Aorta (tissue), 5 donors: ENCODE data around the gene ZSWIM8. TPM values are rescaled to one million over a fixed set of nuclear protein-coding genes. Genes with fewer than 3 reads are reported as not detected.
"Not testable (repeated sequence)": the region's sequence is repeated elsewhere in the genome, so short reads cannot be mapped to it uniquely, and the experiment has no call there.

ENCODE experiments used
- ATAC-seq: fragments of 200-7000 bp; cut with Tn5 transposase; one replicate; pipeline ENCODE4 v1.9.1; 2022; ENCODE audit warnings: moderate library complexity; ENCODE audit not compliant: low FRiP score
- DNase-seq, 2 donors: peaks; one replicate each; pipeline ENCODE4 v3.0.0-alpha.2; 2020
- H3K27ac ChIP-seq, 2 donors: one replicate each; pipeline ENCODE4 v1.5.1; 2013; ENCODE audit warnings: low read length in 2 of 2, mild to moderate bottlenecking in 2 of 2, moderate library complexity in 2 of 2, control low read depth in 1 of 2, inconsistent platforms in 1 of 2, low read depth in 1 of 2
- H3K27me3 ChIP-seq, 2 donors: one replicate each; pipeline ENCODE4 v1.6.1; 2013; ENCODE audit warnings: control low read depth in 1 of 2, low read length in 1 of 2, mild to moderate bottlenecking in 1 of 2, moderate library complexity in 1 of 2; ENCODE audit not compliant: insufficient read depth in 2 of 2, control insufficient read depth in 1 of 2
- H3K36me3 ChIP-seq, 2 donors: one replicate each; pipeline ENCODE4 v1.6.1; 2013; ENCODE audit warnings: control low read depth in 1 of 2, low read length in 1 of 2, mild to moderate bottlenecking in 1 of 2; ENCODE audit not compliant: insufficient read depth in 2 of 2, control insufficient read depth in 1 of 2
- H3K4me1 ChIP-seq, 2 donors: one replicate each; pipeline ENCODE4 v1.6.1; 2013; ENCODE audit warnings: low read length in 2 of 2, control low read depth in 1 of 2, mild to moderate bottlenecking in 1 of 2, moderate library complexity in 1 of 2; ENCODE audit not compliant: insufficient read depth in 2 of 2, control insufficient read depth in 1 of 2
- H3K4me3 ChIP-seq, 2 donors: one replicate each; pipeline ENCODE4 v1.5.1; 2013; ENCODE audit warnings: low read length in 2 of 2, control low read depth in 1 of 2, mild to moderate bottlenecking in 1 of 2
- H3K9me3 ChIP-seq: one replicate; pipeline ENCODE4 v1.6.1; 2013; ENCODE audit warnings: mild to moderate bottlenecking, low read length; ENCODE audit not compliant: control insufficient read depth
- WGBS, 2 donors: extraction: QIAGEN DNeasy Blood & Tissue Kit; methylation state at CpG; one replicate each; pipeline ENCODE4 v1.1.7; 2013; 5-methylcytosine and 5-hydroxymethylcytosine counted together
- intact Hi-C, 2 donors: fragments of 100-400 bp; cut with DNase I; formaldehyde crosslinking; loops; one replicate each; pipeline versions ENCODE4 v1.14.2 to v1.15.0; 2022
- long read RNA-seq, 2 donors: library from polyadenylated mRNA; unstranded; transcript quantifications; one replicate each; pipeline ENCODE4 v2.0.0, GENCODE V29; 2020 to 2021
- polyA plus RNA-seq, 2 donors: library from polyadenylated mRNA; stranded (reverse); fragments of 200-250 nt; gene quantifications; one replicate each; pipeline ENCODE4 v1.2.3, GENCODE V29; 2013
- total RNA-seq, 2 donors: library from RNA; stranded (reverse); fragmentation: NEBNext Ultra II Directional; extraction: Animal tissue kit (Norgen Biotek cat#: 25700); gene quantifications; one replicate each; pipeline ENCODE4 v1.2.1, GENCODE V29; 2021
- donor health status: healthy with polysubstance abuse.
- donor health status: Bipolar disorder and iron deficiency.
- donor health status: DM: no; HTN: no; CAD: no.
- donor health status: DM: no; HTN: no; CAD: no.
- donor health status: DM: yes; HTN: yes; CAD: no.

ZSWIM8 gene
- total RNA-seq (100 to 1,000 TPM; 116 to 137 TPM), polyA plus RNA-seq (100 to 1,000 TPM in 1 of 2 donors, 10 to 100 TPM in 1; 75.1 to 314 TPM)
- long read RNA-seq, donor 1, partial matches to known transcripts = 56 of 70 reads
- long read RNA-seq, donor 1, other reads (novel, unspliced or antisense) = 13 of 70 reads
- long read RNA-seq, donor 2, partial matches to known transcripts = 12 of 20 reads
- long read RNA-seq, donor 2, other reads (novel, unspliced or antisense) = 6 of 20 reads

GRCh38 chr10:73785211-73785720, at the start of gene ZSWIM8:
Gene ZSWIM8, plus strand, starts transcription at chr10:73785606. Its CDS starts 273 bp downstream, at chr10:73785879.
- Histone ChIP-seq H3K27me3 (no peaks in the 10 kb centered on the region), H3K4me3 (peak within 1 kb of the TSS; percentile 80 to 84), H3K4me1 (peaks cover 0 to 4% of the 10 kb centered on the region in 2 donors), H3K27ac (peak within 1 kb of the TSS; percentile 1 to 37), H3K36me3 (peaks cover 0 to 6% of the 10 kb centered on the region in 2 donors), H3K9me3 (no peaks in the 10 kb centered on the region)
- 0% methylated on average over 36 of the region's 36 CpGs for WGBS, 2 donors
- ATAC-seq = peak; percentile 94
- DNase-seq = peak; percentile 93 to 96
- intact Hi-C loops = no loop called here

GRCh38 chr10:73740501-73741254, 44.7 kb upstream of the ZSWIM8 start:
- H3K9me3 ChIP-seq, intact Hi-C loops, H3K27ac ChIP-seq, H3K4me3 ChIP-seq, DNase-seq, H3K36me3 ChIP-seq, H3K4me1 ChIP-seq, H3K27me3 ChIP-seq, ATAC-seq: not testable (repeated sequence)
- 91% methylated on average over 18 of the region's 18 CpGs for WGBS, 2 donors

DNA sequence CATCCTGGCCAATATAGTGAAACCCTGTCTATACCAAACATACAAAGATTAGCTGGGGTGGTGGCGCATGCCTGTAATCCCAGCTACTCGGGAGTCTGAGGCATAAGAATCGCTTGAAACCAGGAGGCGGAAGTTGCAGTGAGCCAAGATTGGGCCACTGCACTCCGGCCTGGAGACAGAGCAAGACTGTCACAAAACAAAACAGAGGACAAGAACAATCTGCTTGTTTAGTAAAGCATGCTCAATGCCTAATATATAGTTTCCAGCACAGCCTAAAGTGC, 43.0 kb upstream of the ZSWIM8 start:
- no peaks in the 10 kb centered on the region for H3K36me3 ChIP-seq
- WGBS, 2 donors = 92 to 96% methylated on average over 5 of the region's 5 CpGs
- H3K27ac ChIP-seq = no peak overlapping the region
- no peaks in the 10 kb centered on the region for H3K9me3 ChIP-seq
- DNase-seq (no peak), ATAC-seq (no peak)
- H3K4me3 ChIP-seq = no peak overlapping the region
- intact Hi-C loops = no loop called here
- H3K4me1 ChIP-seq = peaks cover 0 to 11% of the 10 kb centered on the region in 2 donors
- H3K27me3 ChIP-seq = no peaks in the 10 kb centered on the region

GRCh38 chr10:73743327-73743904, 42.0 kb upstream of the ZSWIM8 start:
- ATAC-seq = no peak
- peaks cover 0 to 11% of the 10 kb centered on the region in 2 donors for H3K4me1 ChIP-seq

GRCh38 chr10:73743905-73744663, 41.3 kb upstream of the ZSWIM8 start, which contains the start of gene SEC24C:
Gene SEC24C, plus strand, starts transcription at chr10:73744372. Its CDS starts 2,461 bp downstream, at chr10:73746833.
- intact Hi-C loops = no loop called here
- H3K36me3 ChIP-seq = peaks cover 0 to 2% of the 10 kb centered on the region in 2 donors
- no peaks in the 10 kb centered on the region for H3K9me3 ChIP-seq
- H3K27me3 ChIP-seq = no peaks in the 10 kb centered on the region
- H3K27ac ChIP-seq = peak within 1 kb of the TSS; percentile 97 to 100
- 0% methylated on average over 36 of the region's 36 CpGs for WGBS, 2 donors
- peak; percentile 98 for ATAC-seq
- H3K4me3 ChIP-seq = peak within 1 kb of the TSS; percentile 86 to 95
- peaks cover 0 to 11% of the 10 kb centered on the region in 2 donors for H3K4me1 ChIP-seq
- peak; percentile 98 to 99 for DNase-seq

More at GRCh38 chr10:73743327-73743904, 42.0 kb upstream of the ZSWIM8 start:
- Histone ChIP-seq H3K4me3 (peak overlapping the region; percentile 80 to 84), H3K27me3 (no peaks in the 10 kb centered on the region), H3K27ac (peak overlapping the region; percentile 97 to 100), H3K36me3 (no peaks in the 10 kb centered on the region), H3K9me3 (no peaks in the 10 kb centered on the region)
- WGBS, 2 donors = 34 to 35% methylated on average over 6 of the region's 6 CpGs
- intact Hi-C loops = no loop called here
- DNase-seq = no peak

GRCh38 chr10:73744664-73744975, 40.8 kb upstream of the ZSWIM8 start:
- peak overlapping the region; percentile 49 to 97 for H3K27ac ChIP-seq
- 0 to 1% methylated on average over 10 of the region's 10 CpGs for WGBS, 2 donors
- H3K4me1 ChIP-seq = peaks cover 0 to 11% of the 10 kb centered on the region in 2 donors
- peak overlapping the region; percentile 86 to 95 for H3K4me3 ChIP-seq
- no peaks in the 10 kb centered on the region for H3K27me3 ChIP-seq
- peak; percentile 78 to 86 for DNase-seq
- peak; percentile 41 for ATAC-seq
- intact Hi-C loops = no loop called here
- H3K9me3 ChIP-seq = no peaks in the 10 kb centered on the region
- peaks cover 0 to 2% of the 10 kb centered on the region in 2 donors for H3K36me3 ChIP-seq

DNA sequence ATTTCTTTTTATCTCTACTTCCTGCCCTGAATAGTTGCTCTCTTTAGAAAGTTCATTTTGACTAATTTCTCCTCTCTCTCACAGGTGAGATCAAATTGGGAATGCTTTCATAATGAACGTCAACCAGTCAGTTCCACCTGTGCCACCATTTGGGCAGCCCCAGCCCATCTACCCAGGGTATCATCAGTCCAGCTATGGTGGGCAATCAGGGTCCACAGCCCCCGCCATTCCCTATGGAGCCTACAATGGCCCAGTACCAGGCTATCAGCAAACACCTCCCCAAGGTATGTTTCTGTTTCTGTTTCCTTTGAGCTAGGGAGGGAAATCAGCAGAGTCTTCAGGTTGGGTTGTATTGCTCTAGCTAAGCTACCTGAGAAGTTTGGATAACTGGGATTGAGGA, 38.7 kb upstream of the ZSWIM8 start:
- no peaks in the 10 kb centered on the region for H3K9me3 ChIP-seq
- no peak overlapping the region for H3K27ac ChIP-seq
- no peak overlapping the region for H3K4me3 ChIP-seq
- ATAC-seq (no peak), DNase-seq (no peak)
- H3K27me3 ChIP-seq = no peaks in the 10 kb centered on the region
- intact Hi-C loops = no loop called here
- H3K36me3 ChIP-seq = peaks cover 0 to 6% of the 10 kb centered on the region in 2 donors
- peaks cover 0 to 11% of the 10 kb centered on the region in 2 donors for H3K4me1 ChIP-seq
- 73 to 84% methylated on average over 2 of the region's 2 CpGs for WGBS, 2 donors

GRCh38 chr10:73750819-73751218, 34.6 kb upstream of the ZSWIM8 start:
- DNase-seq = no peak
- ATAC-seq = no peak
- no peaks in the 10 kb centered on the region for H3K27me3 ChIP-seq
- H3K4me1 ChIP-seq = peaks cover 0 to 8% of the 10 kb centered on the region in 2 donors
- intact Hi-C loops = no loop called here
- no peaks in the 10 kb centered on the region for H3K9me3 ChIP-seq
- WGBS, 2 donors = 85 to 90% methylated on average over 1 of the region's 1 CpG
- H3K4me3 ChIP-seq = no peak overlapping the region
- H3K36me3 ChIP-seq = peaks cover 7 to 13% of the 10 kb centered on the region in 2 donors
- no peak overlapping the region for H3K27ac ChIP-seq
